NCI-H128 (cell line): ENCODE data around the gene TXLNA.

Experiments used
- DNase-seq: peaks from one replicate; lab custom pipeline; 2025; ENCODE audit not compliant: unreplicated experiment; lab: John Stamatoyannopoulos, UW

The TXLNA gene

GRCh38 chr1:32208469-32208868, 29.0 kb downstream of the TXLNA start:
- DNase-seq = no peak

DNA sequence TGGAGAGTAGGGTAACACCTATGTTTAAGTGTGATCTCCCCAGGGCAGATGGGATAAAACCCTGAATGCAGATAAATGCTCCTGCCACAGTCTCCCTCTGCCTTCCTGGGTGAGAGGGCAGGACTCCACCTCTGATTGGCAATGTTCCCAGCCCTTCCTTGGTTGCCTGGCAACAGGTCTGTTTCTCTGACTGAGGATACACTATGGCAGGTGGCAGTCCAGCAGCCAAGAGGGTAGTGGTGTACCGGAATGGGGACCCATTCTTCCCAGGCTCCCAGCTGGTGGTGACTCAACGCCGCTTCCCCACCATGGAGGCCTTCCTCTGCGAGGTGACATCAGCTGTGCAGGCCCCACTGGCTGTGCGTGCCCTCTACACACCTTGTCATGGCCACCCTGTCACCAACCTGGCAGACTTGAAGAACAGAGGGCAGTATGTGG, 29.4 kb downstream of the TXLNA start, which contains the start of gene DCDC2B:
TSS of gene DCDC2B (plus strand) at position 199 of the 438 bp plus-strand sequence. CDS start at position 204, 5 bp downstream.
- DNase-seq = peak; percentile 95

DNA sequence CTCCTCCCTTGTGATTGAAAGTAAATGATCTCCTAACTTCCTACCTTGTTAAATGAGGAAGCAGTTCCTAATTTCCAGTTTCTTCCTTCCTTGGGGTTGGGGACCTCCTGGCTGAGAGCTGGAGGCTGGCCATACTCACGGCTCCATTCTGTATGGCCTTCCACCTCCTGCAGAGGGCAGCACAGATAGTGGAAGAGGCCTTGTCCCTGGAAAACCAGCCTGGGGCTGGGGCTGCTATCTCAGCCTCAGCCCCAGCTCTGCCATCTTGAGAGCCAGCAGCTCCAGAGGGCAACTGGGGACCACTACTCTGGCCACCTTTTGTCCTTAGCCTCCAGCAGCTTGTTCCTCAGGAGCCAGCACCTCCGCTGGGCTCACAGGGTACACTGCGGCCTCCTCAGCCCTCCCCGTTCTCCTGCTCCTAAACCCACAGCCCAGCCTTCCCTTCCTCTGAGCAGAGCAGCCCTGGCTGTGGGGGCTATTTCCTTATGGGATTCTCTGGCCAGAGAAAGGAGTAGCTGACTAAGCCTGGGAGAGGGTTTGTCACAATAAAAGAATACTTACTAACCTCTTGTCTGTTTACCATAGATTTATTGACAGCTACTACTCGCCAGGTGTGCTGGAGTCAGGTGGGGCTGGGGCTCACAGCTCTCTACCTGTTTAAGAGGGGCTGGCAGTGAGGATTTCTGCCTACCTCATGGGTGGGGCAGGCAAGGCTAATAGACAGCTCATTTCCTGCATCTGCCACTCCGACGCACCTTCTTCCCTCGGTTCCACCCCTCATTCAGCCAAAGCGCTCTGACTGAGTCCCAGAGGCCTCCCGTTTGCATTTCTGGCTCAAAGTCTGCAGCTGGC, 36.4 kb downstream of the TXLNA start:
- DNase-seq = peak; percentile 59

DNA sequence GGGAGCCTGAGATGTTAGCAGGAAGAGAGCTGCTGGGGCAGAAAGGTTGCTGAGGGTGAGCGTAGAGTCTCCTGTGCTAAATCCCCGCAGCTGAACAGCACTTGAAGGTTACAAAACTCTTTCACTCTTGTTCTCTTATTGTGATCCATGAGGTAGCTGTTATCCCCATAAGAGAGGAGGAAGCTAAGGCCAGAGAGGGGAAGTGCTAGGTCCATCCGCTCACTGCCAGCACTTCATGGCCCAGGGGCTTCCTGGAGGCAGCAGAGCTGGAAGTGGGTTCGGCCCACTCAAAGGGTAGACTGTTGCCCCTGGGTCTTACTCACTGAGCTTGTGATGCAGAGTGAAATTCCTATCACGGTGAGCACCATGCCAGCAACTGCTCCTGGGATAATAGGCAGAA, 37.1 kb downstream of the TXLNA start:
- no peak for DNase-seq

GRCh38 chr1:32219022-32219421, 39.5 kb downstream of the TXLNA start:
- no peak for DNase-seq

- no peak for DNase-seq
Measured at GRCh38 chr1:32220746-32221580, 41.5 kb downstream of the TXLNA start.

DNA sequence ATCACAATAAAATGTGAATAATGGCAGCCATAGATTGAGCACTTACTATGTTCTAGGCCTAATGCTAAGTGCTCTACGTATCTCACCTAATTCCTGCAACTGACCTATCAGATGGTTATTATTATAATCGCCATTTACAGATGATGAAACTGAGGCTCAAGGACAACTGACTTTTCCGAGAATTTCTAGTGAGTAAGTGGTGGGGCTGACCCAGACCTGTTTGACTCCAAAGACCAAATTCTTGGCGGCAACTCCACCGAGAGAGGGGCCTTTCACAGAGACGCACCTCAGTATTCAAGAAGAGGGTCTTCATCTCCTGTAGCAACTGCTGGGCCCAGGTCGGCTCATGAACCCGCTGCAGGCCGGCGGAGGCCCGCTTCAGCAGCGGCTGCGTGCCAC, 42.1 kb downstream of the TXLNA start:
- no peak for DNase-seq

- DNase-seq = peak; percentile 86
Measured at GRCh38 chr1:32221980-32222755, 42.7 kb downstream of the TXLNA start, which contains the start of the genes EIF3I and TMEM234. Gene EIF3I (plus strand): TSS chr1:32222407. CDS start chr1:32222442, 35 bp downstream. Gene TMEM234 (minus strand): TSS chr1:32222353. CDS start chr1:32222322, 31 bp downstream.

DNA sequence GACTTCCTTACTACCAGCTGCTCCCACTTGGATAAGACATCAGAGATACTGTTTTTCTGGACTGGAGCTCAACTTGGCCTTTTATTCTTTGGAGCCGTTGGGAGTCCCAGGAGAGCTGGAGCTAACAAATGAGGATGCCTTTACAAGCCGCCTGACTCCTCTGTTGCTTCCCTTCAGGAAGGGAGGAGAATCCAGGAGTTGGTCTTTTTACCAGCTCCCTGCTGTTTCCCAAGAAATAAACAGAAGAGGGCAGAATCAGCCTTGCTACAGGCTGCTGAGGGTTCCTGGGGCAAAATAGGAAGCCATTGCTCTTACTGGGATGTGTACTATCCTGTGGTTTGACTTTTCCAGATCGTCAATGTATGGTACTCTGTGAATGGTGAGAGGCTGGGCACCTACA, 44.2 kb downstream of the TXLNA start:
- no peak for DNase-seq

DNA sequence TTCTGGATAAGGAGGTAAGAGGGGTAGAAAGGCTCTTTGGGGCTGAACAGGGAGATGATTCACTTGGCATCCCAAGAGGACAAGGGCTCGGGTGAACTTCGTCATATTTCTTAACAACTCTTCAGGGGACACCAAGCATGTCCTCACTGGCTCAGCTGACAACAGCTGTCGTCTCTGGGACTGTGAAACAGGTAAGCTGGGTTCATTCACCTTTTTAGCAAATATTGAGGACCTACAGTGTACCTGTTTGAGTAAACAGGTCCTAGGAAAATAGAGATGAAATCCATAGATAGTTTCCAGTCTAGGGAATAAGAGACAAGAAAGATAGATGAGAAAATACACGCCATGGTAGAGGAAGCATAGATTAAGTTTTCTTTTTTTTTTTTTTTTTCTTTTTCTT, 44.8 kb downstream of the TXLNA start:
- no peak for DNase-seq

- DNase-seq = no peak
Measured at GRCh38 chr1:32228771-32229170, 49.3 kb downstream of the TXLNA start.

DNA sequence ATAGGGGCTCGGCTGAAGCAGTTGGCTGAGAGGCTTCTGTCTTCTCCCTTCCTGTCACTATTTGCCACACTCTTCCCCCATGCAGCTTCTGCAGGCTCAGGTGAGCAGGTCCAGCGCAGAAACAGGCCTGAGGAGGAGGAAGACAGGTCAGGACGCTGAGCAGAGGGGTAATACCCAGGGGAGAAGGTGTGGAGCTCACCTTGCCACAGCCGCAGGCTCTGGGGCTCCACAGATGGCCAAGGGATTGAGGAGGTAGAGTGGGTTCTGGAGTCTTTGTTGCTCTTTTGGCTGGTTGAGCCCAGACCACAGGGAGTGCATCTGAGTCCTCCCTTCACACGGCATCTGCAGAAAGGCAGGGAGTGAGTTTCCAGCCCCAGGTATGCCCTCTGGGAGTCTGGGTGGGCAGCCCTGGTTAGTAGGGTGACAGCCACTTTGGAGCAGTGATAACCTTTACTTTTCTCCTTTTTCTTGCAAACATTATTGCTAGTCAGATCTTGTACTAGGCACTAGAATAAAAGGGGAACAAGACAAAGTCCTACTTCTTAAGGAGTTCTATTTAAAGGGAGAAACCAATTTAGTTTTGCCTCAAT, 52.5 kb downstream of the TXLNA start:
- no peak for DNase-seq

- no peak for DNase-seq
Measured at GRCh38 chr1:32232558-32233304, 53.3 kb downstream of the TXLNA start.

DNA sequence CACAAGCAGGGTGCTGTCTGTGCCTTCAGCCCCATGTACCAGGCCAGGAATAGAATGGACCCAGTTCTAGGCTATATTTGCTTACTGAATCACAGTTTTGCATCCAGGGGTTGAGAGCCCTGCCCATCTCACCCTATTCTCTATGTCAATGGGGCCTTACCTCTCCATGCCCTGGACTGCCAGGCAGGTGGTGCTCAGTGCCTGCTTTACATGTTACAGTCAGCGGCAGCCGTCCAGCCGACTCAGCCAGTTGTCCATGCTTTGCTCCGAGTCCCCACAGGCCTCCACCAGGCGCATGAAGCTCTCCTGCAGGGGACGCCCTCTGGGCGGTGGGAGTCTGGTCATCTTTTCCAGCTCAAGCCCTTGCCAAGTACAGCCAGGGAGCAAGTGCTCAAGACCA, 55.3 kb downstream of the TXLNA start:
- DNase-seq = no peak

DNA sequence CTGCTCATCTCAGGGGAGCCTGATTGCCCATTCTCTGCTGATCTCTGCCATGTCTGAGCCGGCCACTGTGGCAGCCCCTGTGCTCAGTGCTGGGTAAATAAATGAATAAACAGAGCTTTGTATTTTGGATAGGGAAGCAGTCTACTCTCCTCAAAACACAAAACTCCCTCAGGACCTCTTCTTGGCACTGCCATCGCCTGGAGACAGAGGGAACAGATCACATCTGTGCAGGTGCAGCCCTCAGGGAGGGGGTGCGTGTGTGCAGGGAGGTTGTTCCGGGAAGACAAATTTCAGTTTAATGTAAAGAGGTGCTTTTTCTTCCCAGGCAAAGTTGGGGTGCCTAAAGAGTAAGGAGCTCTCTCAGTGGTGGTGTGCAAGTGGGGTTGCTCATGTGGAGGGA, 59.9 kb downstream of the TXLNA start:
- DNase-seq = peak; percentile 28

DNA sequence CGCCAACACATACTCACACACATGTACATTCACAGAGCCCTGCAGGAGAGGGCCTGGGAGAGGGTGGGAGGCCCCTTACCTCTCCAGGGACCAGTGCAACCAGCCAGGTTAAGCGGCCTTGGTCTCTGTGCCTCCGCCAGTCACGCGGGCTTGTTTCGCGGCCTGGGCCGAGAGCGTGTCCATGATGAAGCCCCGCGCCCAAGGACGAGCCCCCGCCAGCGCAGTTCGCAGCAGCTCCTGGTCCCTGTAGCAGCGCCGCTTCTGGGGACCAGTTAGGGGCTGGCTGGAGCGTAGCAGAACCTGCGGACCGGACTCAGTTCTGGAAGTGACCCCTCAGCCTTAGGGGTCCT, 60.3 kb downstream of the TXLNA start:
- no peak for DNase-seq

DNA sequence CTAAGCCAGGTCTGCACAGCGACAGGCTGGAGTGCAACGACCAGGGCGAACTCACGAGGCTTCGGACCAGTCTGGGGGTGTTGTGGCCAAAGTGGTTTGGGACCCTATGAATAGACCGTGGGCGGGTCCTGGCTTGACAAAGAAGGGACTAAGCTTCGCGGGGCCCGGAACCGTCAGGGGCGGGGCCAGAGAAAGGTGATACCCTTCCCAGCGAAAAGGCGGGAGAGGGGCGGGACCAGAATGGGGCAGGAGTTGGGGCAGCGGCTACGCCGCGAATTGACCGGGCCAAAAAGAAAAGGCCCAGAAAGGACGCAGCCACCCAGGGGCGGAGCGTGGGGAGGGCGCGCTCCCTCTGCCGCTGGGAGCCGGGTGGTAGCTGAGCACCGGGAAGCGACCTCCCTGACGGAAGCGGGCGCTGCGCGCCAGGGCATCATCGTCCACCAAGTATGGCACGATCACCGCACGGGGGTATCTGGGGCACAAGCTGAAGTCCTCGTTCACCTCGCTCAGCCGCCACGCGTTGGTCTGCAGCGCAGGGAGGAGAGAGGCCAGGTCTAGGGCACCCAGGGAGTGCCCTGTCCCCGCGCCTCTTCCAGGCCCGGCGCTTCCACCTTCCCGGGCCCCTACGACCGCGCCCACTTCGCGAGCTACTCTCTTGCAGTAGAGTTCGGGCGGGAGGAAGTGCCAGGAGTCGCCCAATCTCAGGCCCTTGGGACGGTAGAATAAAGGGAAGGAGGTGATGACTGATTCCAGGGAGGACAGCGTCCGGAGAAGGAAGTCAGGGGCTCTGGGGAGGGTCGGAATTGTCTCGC, 60.9 kb downstream of the TXLNA start:
- peak; percentile 89 for DNase-seq

DNA sequence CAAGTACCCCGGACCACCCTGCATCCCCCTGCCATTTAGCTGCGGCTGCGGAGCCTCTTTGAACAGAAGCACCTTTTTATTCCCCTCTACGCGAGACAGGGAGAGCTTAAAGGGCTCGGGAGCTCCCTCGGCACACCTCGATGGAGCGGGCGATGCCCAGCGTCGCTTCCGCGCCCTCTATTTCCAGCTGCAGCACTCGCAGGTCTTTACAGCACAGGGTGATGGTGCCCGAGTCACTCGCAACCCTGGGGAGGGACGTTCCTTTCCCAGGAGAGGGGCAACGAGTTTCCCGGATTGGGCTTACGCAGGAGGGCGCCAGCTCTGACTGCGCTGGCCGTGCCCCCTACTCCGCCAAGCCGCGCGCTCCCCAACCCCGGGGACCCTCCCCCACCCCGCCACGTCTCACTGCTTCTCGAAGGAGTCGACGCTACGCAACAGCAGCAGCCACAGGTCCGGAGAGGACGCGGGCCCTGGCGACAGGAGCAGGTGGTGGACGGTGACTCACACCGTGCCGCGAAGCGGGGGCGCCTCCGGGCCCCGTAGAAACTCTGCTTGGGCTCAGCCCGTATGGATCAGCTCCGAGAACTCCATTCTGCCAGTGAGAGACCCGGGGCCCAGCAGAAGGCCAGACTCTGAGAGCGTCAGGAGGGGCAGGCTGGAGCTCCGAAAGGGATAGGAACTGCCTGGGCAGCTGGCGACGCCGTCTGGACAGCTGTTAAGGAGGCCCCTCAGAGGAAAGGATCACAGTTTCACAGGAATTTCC, 61.7 kb downstream of the TXLNA start:
- DNase-seq = peak; percentile 76
